Uterus (tissue), 2 donors: ENCODE data around the gene IL1RAPL2.

Source experiments
- CTCF ChIP-seq, 4 experiments: fragments of 200-600 bp in 2 of 4; fragments of 450-650 bp in 2 of 4; sonication (generic) in 2 of 4; IDR thresholded peaks; one replicate each; pipeline ENCODE4 v1.5.1; 2016 to 2019; ENCODE audit warnings: antibody characterized with exemption in 4 of 4, mild to moderate bottlenecking in 2 of 4, moderate library complexity in 1 of 4
- POLR2A ChIP-seq, 2 donors: fragments of 450-650 bp; IDR thresholded peaks; one replicate each; pipeline ENCODE4 v1.6.1; 2016; ENCODE audit warnings: antibody characterized with exemption in 2 of 2, mild to moderate bottlenecking in 1 of 2, moderate library complexity in 1 of 2

- no peak for TF ChIP-seq CTCF (IDR thresholded peaks at IDR 0.05)
- no peak for TF ChIP-seq POLR2A (IDR thresholded peaks at IDR 0.05)
Observed at GRCh38 chrX:104679175-104679574, 113.2 kb downstream of the IL1RAPL2 start.
